Measurements from ENCODE around the gene HDAC11.

HDAC11 gene

DNA sequence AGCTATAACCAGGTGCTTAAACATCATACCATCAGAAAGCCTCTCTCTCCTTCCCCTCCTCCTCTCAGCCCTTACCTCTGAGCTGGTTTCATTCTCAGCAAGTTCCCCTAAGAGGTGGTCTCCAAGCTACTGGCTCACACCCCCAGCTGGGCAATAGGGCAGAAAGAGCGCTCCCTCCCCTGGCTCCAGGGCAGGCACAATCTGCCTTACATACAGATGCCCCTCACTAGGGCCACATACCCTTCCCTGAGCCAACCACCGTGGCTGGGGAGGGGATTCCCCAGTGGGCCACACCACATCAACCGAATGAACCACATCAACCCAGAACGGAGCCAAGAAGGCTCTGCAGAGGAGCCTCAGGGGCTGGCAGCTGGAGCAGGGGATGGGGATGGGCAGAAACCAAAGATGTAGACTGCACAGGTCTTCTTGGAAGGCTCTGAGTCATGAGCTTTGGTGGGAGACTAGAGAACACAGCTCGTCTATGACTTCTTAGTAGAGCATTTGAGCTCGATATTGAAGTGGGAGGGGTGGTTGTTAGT, 64.3 kb downstream of the HDAC11 start:
- TF ChIP-seq GATA2 (IDR thresholded peaks at IDR 0.05; ENCODE audit: low read depth, low read length) (no peak), GATA3 (IDR thresholded peaks at IDR 0.05; ENCODE audit: low read depth, low read length) (no peak)

DNA sequence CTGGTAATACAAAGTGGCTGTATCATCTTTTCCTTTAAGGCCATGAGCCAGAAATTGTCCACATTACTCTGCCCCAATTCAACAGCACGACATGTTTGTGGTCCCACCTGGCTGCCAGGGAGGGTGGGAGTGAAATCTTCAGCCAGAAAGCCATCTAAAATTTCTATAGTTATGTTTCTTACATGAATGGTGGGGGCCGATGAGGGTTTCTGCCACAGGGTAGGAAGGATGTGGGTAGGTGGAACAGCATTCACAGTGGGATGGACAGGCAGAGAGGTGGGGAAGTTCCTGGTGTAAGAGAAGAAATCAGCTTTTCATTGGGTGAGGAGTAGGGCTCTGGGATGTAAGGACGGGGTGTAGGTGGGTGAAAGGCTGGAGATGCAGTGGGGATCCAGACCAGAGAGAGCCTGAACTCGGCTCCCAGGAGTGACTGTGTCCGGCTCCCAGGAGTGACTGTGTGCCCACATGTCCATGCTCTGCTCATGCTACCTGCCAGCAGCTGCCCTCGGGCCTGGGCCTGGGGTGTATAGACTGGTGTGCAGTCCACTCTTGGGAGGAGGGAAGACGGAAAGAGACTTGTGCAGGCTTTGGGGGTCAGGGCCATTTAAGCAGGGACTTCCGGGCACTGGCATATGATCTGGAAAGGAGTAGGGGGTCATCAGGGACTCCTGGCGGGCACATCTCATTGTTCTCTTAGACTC, 65.0 kb downstream of the HDAC11 start:
- TF ChIP-seq GATA2 (IDR thresholded peaks at IDR 0.05; ENCODE audit: low read depth, low read length) = no peak
- no peak for TF ChIP-seq GATA3 (IDR thresholded peaks at IDR 0.05; ENCODE audit: low read depth, low read length)

DNA sequence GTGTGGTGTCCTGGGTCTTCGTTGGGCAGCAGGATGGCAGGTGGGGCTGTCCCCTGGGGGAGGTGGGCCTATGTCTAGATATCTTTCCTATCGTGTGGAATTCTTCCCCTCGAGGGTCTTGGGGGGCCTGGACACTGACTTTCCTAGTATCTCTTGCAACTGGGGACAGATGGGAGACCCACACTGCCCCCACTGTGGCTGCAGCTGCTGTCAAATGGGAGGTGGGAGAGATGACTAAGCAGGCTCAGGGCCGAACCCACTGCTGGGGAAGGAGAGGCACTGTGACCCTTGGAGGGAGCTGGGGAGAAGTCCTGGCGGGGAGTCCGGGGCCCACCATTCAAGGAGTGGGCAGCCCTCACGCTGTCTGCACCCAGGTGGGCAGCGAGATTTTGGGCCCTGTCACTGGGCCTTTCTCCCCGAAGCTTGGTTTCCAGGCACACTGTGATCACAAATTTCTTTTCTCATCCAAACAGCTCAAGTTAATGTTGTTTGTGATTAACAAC, 65.9 kb downstream of the HDAC11 start:
- TF ChIP-seq GATA3 (IDR thresholded peaks at IDR 0.05; ENCODE audit: low read depth, low read length) (no peak), GATA2 (IDR thresholded peaks at IDR 0.05; ENCODE audit: low read depth, low read length) (no peak)

GRCh38 chr3:13546667-13547171, 66.6 kb downstream of the HDAC11 start:
- no peak for TF ChIP-seq GATA3 (IDR thresholded peaks at IDR 0.05; ENCODE audit: low read depth, low read length)
- no peak; the same call in 1 of the 2 replicates for TF ChIP-seq GATA2 (IDR thresholded peaks at IDR 0.05; ENCODE audit: low read depth, low read length)

DNA sequence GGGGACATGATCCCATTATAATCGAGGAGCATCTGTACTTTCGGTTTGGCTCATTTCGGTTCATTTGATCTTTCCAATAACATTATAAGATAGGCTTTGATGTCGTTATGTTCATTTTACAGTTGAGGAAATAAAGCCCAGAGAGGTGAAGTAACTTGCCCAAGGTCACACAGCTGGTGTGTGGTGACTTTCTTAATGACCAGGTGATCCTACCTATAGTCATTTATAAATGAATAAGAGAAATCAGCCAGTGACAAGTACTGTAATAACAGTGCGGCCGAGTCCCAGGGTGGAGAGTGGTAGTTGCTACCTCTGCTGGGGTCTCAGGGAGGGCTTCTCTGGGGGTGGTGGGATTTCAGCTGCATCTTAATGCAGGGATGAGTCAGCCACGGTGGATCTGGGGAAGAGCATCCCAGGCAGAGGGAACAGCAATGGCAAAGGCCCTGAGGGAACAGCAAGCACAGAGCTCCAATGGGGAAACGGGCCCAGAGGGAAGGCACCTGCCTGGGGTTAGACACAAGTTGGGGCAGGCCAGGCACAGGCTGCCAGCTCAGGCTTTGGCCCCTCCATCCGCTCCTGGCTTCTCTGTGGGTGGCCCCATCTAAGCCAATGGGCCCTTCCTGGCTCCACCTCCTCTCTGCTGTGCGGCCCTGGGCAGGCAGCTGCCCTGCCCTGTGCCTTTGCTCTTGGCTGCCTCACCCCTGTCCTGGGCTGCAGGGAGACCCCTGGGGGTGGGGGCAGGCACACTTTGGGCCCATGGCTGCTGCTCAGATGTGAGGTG, 67.7 kb downstream of the HDAC11 start:
- no peak for TF ChIP-seq GATA3 (IDR thresholded peaks at IDR 0.05; ENCODE audit: low read depth, low read length)
- TF ChIP-seq GATA2 (IDR thresholded peaks at IDR 0.05; ENCODE audit: low read depth, low read length) = no peak

- TF ChIP-seq GATA2 (IDR thresholded peaks at IDR 0.05; ENCODE audit: low read depth, low read length) (no peak), GATA3 (IDR thresholded peaks at IDR 0.05; ENCODE audit: low read depth, low read length) (no peak)
Measured at GRCh38 chr3:13548696-13549622, 68.9 kb downstream of the HDAC11 start, which contains the start of gene FBLN2. FBLN2 (plus strand) TSS chr3:13549125; CDS start chr3:13570356, 21,231 bp downstream.

DNA sequence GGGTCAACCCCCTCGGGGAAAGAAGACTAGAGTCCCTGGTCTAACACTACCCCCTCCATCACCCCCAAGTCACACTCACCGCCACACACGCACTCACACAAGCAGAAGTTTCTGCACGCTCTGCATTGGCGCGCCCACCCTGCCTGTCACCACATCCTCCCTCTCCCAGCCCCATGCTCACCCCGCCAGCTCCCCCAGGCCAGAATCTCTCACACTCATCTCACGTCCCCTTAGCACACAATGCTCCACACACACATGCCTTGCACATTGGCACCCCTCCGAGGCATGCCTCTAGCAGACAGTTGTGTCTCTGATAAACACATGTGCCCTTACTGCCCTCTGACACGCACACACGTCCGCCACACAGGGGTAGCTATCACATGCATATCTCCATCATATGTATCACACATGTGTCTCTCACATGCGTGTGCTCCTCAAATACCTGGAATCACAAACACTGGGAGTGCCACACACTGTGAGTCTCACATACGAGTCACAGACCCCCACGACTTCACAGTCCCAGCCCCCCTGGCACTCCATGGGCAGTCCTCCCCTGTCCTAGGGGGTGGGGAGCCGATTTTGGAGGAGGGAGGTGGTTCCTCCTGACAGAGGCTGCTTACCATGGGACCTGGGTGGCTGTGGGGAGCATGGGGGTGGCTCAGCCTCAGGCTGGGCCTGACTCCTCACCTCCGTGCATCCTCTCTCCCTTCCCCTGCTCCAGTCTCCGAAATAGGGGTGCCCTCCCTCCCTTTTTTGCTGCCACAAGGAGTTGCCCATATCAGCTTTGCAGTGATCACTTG, 69.7 kb downstream of the HDAC11 start:
- TF ChIP-seq GATA3 (IDR thresholded peaks at IDR 0.05; ENCODE audit: low read depth, low read length) (no peak), GATA2 (IDR thresholded peaks at IDR 0.05; ENCODE audit: low read depth, low read length) (no peak)

- no peak for TF ChIP-seq GATA2 (IDR thresholded peaks at IDR 0.05; ENCODE audit: low read depth, low read length)
- TF ChIP-seq GATA3 (IDR thresholded peaks at IDR 0.05; ENCODE audit: low read depth, low read length) = no peak
Measured at GRCh38 chr3:13550423-13550690, 70.3 kb downstream of the HDAC11 start.

- TF ChIP-seq GATA3 (IDR thresholded peaks at IDR 0.05; ENCODE audit: low read depth, low read length) (no peak), GATA2 (IDR thresholded peaks at IDR 0.05; ENCODE audit: low read depth, low read length) (no peak)
Measured at GRCh38 chr3:13550791-13551360, 70.8 kb downstream of the HDAC11 start.

GRCh38 chr3:13552857-13553652, 72.9 kb downstream of the HDAC11 start:
- TF ChIP-seq GATA3 (IDR thresholded peaks at IDR 0.05; ENCODE audit: low read depth, low read length) (no peak), GATA2 (IDR thresholded peaks at IDR 0.05; ENCODE audit: low read depth, low read length) (no peak)

- TF ChIP-seq GATA2 (IDR thresholded peaks at IDR 0.05; ENCODE audit: low read depth, low read length) (no peak), GATA3 (IDR thresholded peaks at IDR 0.05; ENCODE audit: low read depth, low read length) (no peak)
Measured at GRCh38 chr3:13553686-13554085, 73.6 kb downstream of the HDAC11 start.

GRCh38 chr3:13555753-13556152, 75.6 kb downstream of the HDAC11 start:
- TF ChIP-seq GATA2 (IDR thresholded peaks at IDR 0.05; ENCODE audit: low read depth, low read length) = no peak
